HEK293T (cell line): Measurements from ENCODE around the gene PIR.

Experiments used
- ARNT ChIP-seq: fragments of 450-650 bp; IDR thresholded peaks from 2 replicates; pipeline ENCODE4 v1.6.1; 2017; ENCODE audit warnings: mild to moderate bottlenecking
- CTBP1 ChIP-seq: fragments of 450-650 bp; IDR thresholded peaks from 2 replicates; pipeline ENCODE4 v1.6.1; 2016; ENCODE audit warnings: borderline replicate concordance
- ELF4 ChIP-seq: fragments of 450-650 bp; IDR thresholded peaks from 2 replicates; pipeline ENCODE4 v1.6.1; 2017; ENCODE audit warnings: antibody characterized with exemption
- FOXA1 ChIP-seq: fragments of 450-650 bp; IDR thresholded peaks from 2 replicates; pipeline ENCODE4 v1.6.1; 2016; ENCODE audit warnings: mild to moderate bottlenecking
- L3MBTL2 ChIP-seq: fragments of 450-650 bp; conservative IDR thresholded peaks from 2 replicates; pipeline ENCODE4 v1.6.1; 2016; ENCODE audit warnings: mild to moderate bottlenecking
- TARDBP ChIP-seq: fragments of 450-650 bp; IDR thresholded peaks from 2 replicates; pipeline ENCODE4 v1.6.1; 2016

DNA sequence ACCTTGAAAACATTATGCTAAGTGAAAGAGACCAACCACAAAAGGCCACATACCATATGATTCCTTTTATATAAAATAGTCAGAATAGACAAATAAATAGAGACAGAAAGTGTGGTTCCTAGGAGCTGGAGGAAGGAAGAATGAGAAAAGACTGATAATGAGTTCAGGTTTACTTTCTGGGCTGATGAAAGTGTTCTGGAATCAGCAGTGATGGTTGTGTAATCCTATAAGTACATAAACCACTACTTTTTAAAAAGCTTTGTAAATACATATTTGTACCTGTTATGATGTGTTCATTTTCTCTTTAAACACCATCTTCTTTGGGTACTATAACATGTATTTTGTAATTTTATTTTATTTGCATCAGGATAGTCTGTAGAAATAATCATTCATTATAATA is 20.6 kb downstream of the PIR start:
- TF ChIP-seq ARNT (no peak), TARDBP (no peak), CTBP1 (no peak), L3MBTL2 (no peak), ELF4 (no peak), FOXA1 (no peak)
